Esophagus (tissue), 2 donors: ENCODE data around the gene OXTR. TPM values are rescaled to one million over a fixed set of nuclear protein-coding genes. Genes with fewer than 3 reads are reported as not detected.
"Not testable (repeated sequence)": the region's sequence is repeated elsewhere in the genome, so short reads cannot be mapped to it uniquely, and the experiment has no call there.

Experiments used
- H3K27ac ChIP-seq, 2 donors: one replicate each; pipeline ENCODE4 v1.5.1; 2013; ENCODE audit warnings: low read depth in 2 of 2, mild to moderate bottlenecking in 2 of 2, inconsistent platforms in 1 of 2, low read length in 1 of 2, moderate library complexity in 1 of 2
- H3K27me3 ChIP-seq, 2 donors: one replicate each; pipeline ENCODE4 v1.6.1; 2013; ENCODE audit warnings: low read length in 2 of 2, control low read depth in 1 of 2, mild to moderate bottlenecking in 1 of 2; ENCODE audit not compliant: insufficient read depth in 2 of 2, control insufficient read depth in 1 of 2
- H3K36me3 ChIP-seq, 2 donors: one replicate each; pipeline ENCODE4 v1.6.1; 2013; ENCODE audit warnings: low read length in 1 of 2; ENCODE audit not compliant: control insufficient read depth in 2 of 2, insufficient read depth in 2 of 2
- H3K4me1 ChIP-seq, 2 donors: one replicate each; pipeline ENCODE4 v1.6.1; 2013; ENCODE audit warnings: low read length in 1 of 2; ENCODE audit not compliant: control insufficient read depth in 2 of 2, insufficient read depth in 2 of 2
- H3K4me3 ChIP-seq, 2 donors: one replicate each; pipeline ENCODE4 v1.5.1; 2013; ENCODE audit warnings: low read length in 2 of 2, mild to moderate bottlenecking in 2 of 2, low read depth in 1 of 2, moderate library complexity in 1 of 2
- H3K9me3 ChIP-seq, 2 donors: one replicate each; pipeline ENCODE4 v1.6.1; 2013; ENCODE audit warnings: mild to moderate bottlenecking in 2 of 2, low read depth in 1 of 2, low read length in 1 of 2, moderate library complexity in 1 of 2; ENCODE audit not compliant: control insufficient read depth in 2 of 2, insufficient read depth in 1 of 2
- WGBS, 2 donors: extraction: QIAGEN DNeasy Blood & Tissue Kit; methylation state at CpG; one replicate each; pipeline ENCODE4 v1.1.7; 2013; 5-methylcytosine and 5-hydroxymethylcytosine counted together
- polyA plus RNA-seq, 2 donors: library from polyadenylated mRNA; stranded (reverse); fragments of 200-250 nt; gene quantifications; one replicate each; pipeline ENCODE4 v1.2.3, GENCODE V29; 2013
- donor health status: healthy with polysubstance abuse.
- donor health status: Bipolar disorder and iron deficiency.

OXTR gene
- polyA plus RNA-seq, 2 donors, result 1.0 to 1.4 TPM

GRCh38 chr3:8723612-8724011, 45.8 kb downstream of the OXTR start:
- Histone ChIP-seq H3K4me3 (no peak overlapping the region), H3K36me3 (no peaks in the 10 kb centered on the region), H3K9me3 (peaks cover 0 to 3% of the 10 kb centered on the region in 2 donors), H3K27me3 (peaks cover 0 to 3% of the 10 kb centered on the region in 2 donors), H3K27ac (no peak overlapping the region), H3K4me1 (no peaks in the 10 kb centered on the region)
- 68 to 73% methylated on average over 3 of the region's 3 CpGs for WGBS, 2 donors

- WGBS, 2 donors, result 74% methylated on average over 5 of the region's 5 CpGs
Observed at GRCh38 chr3:8722808-8723207, 46.6 kb downstream of the OXTR start.

GRCh38 chr3:8715757-8716156, 53.7 kb downstream of the OXTR start:
- H3K4me3 ChIP-seq, H3K27ac ChIP-seq, H3K36me3 ChIP-seq, H3K27me3 ChIP-seq, H3K4me1 ChIP-seq, H3K9me3 ChIP-seq: not testable (repeated sequence)
- WGBS, 2 donors, result 79 to 87% methylated on average over 12 of the region's 12 CpGs

More at GRCh38 chr3:8722808-8723207, 46.6 kb downstream of the OXTR start:
- H3K9me3 ChIP-seq, result peaks cover 0 to 3% of the 10 kb centered on the region in 2 donors
- peaks cover 0 to 3% of the 10 kb centered on the region in 2 donors for H3K27me3 ChIP-seq
- no peak overlapping the region for H3K4me3 ChIP-seq
- no peaks in the 10 kb centered on the region for H3K36me3 ChIP-seq
- H3K4me1 ChIP-seq, result no peaks in the 10 kb centered on the region
- no peak overlapping the region for H3K27ac ChIP-seq

GRCh38 chr3:8713901-8714759, 55.3 kb downstream of the OXTR start:
- Histone ChIP-seq H3K27ac (no peak overlapping the region), H3K27me3 (no peaks in the 10 kb centered on the region), H3K4me1 (no peaks in the 10 kb centered on the region), H3K9me3 (no peaks in the 10 kb centered on the region), H3K4me3 (no peak overlapping the region), H3K36me3 (no peaks in the 10 kb centered on the region)
- 78 to 86% methylated on average over 14 of the region's 14 CpGs for WGBS, 2 donors

- no peak overlapping the region for H3K27ac ChIP-seq
- H3K27me3 ChIP-seq, result no peaks in the 10 kb centered on the region
- 59 to 60% methylated on average over 2 of the region's 2 CpGs for WGBS, 2 donors
- no peaks in the 10 kb centered on the region for H3K4me1 ChIP-seq
- no peaks in the 10 kb centered on the region for H3K9me3 ChIP-seq
- no peaks in the 10 kb centered on the region for H3K36me3 ChIP-seq
- no peak overlapping the region for H3K4me3 ChIP-seq
Observed at GRCh38 chr3:8712908-8713255, 56.5 kb downstream of the OXTR start.

- 41 to 46% methylated on average over 9 of the region's 9 CpGs for WGBS, 2 donors
- Histone ChIP-seq H3K27me3 (no peaks in the 10 kb centered on the region), H3K4me3 (no peak overlapping the region), H3K36me3 (no peaks in the 10 kb centered on the region), H3K27ac (no peak overlapping the region), H3K9me3 (no peaks in the 10 kb centered on the region), H3K4me1 (no peaks in the 10 kb centered on the region)
Observed at GRCh38 chr3:8712045-8712907, 57.1 kb downstream of the OXTR start.

- no peaks in the 10 kb centered on the region for H3K4me1 ChIP-seq
- no peak overlapping the region for H3K27ac ChIP-seq
- no peak overlapping the region for H3K4me3 ChIP-seq
- H3K27me3 ChIP-seq, result no peaks in the 10 kb centered on the region
- H3K36me3 ChIP-seq, result no peaks in the 10 kb centered on the region
- 76 to 82% methylated on average over 8 of the region's 8 CpGs for WGBS, 2 donors
- H3K9me3 ChIP-seq, result peaks cover 3% of the 10 kb centered on the region in 2 donors
Observed at GRCh38 chr3:8709801-8710507, 59.5 kb downstream of the OXTR start.

- no peaks in the 10 kb centered on the region for H3K36me3 ChIP-seq
- 79 to 80% methylated on average over 5 of the region's 5 CpGs for WGBS, 2 donors
- H3K27ac ChIP-seq, result no peak overlapping the region
- no peaks in the 10 kb centered on the region for H3K27me3 ChIP-seq
- peaks cover 3% of the 10 kb centered on the region in 2 donors for H3K9me3 ChIP-seq
- H3K4me3 ChIP-seq, result no peak overlapping the region
- H3K4me1 ChIP-seq, result no peaks in the 10 kb centered on the region
Observed at GRCh38 chr3:8709287-8709686, 60.1 kb downstream of the OXTR start.

- Histone ChIP-seq H3K4me3 (no peak overlapping the region), H3K27ac (no peak overlapping the region), H3K4me1 (no peaks in the 10 kb centered on the region), H3K27me3 (no peaks in the 10 kb centered on the region), H3K36me3 (no peaks in the 10 kb centered on the region), H3K9me3 (peaks cover 3% of the 10 kb centered on the region in 2 donors)
- WGBS, 2 donors, result 70 to 76% methylated on average over 3 of the region's 3 CpGs
Observed at GRCh38 chr3:8705575-8705974, 63.8 kb downstream of the OXTR start.
